ENCODE measurements around the gene SRSF5. TPM values are rescaled to one million over a fixed set of nuclear protein-coding genes. Genes with fewer than 3 reads are reported as not detected.

The SRSF5 gene
- total RNA-seq, 1 experiment from 2014 or later = 81.0 TPM

DNA sequence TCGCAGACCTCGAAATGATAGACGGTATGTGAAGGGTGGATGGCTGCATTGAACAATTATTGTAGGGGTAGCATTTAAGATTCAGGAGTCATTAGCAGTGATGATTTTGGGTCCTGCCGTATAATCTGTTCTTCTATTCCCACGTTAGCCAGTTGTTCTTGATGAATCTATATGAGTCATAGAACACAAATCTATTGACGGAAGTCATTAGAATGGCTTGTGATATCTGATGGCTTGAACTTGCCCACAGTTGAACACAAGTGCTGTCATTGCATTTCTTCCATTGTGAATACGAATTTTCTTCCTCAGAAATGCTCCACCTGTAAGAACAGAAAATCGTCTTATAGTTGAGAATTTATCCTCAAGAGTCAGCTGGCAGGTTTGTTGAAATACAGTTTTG is 1.9 kb downstream of the SRSF5 start:
- in situ Hi-C loops (cut with HindIII; ENCODE audit: low sequenced_read_pairs) = no loop called here

DNA sequence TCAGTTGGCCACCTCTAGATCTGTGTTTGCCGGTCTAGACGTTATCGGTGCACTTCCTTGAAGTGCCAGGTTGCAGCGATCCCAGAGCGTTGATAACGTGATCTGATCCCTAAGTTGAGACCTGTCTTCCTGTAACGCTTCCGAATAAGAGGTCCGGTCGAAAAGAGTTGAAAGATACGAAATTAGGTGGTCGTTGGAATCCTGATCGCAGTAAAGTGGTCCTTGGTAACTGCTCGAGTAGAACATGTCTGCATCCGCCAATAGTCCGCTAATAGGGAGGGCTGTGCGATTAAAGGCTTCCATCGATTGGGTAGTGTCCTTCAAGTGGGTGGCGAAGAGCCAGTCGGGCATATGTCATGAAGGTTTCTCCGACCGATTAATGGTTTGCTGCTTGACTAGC is 2.7 kb downstream of the SRSF5 start:
- no peak for DNase-seq (ENCODE audit: low spot score)
- in situ Hi-C loops (cut with HindIII; ENCODE audit: low sequenced_read_pairs) = no loop called here

More for the DNA sequence above, 1.9 kb downstream of the SRSF5 start:
- DNase-seq (ENCODE audit: low spot score) = no peak

DNA sequence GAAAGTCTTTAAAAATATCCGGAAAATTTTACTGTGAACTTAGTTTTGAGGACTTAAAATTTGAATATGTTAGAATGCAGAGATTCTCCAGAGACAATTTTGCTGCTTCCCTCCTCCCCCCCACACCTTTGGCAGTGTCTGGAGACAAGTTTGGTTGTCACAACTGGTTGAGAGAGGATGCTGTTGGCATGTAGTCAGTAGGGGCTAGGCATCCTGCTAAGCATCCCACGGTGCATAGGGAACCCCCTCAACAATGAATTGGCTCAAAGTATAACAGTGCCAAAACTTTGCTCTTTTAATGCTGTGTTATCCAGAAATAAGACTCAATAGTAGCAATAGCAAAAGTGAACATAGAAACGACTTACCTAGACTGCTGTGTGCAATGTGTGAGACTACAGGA is 3.6 kb downstream of the SRSF5 start:
- DNase-seq (ENCODE audit: low spot score) = no peak
- in situ Hi-C loops (cut with HindIII; ENCODE audit: low sequenced_read_pairs) = no loop called here

DNA sequence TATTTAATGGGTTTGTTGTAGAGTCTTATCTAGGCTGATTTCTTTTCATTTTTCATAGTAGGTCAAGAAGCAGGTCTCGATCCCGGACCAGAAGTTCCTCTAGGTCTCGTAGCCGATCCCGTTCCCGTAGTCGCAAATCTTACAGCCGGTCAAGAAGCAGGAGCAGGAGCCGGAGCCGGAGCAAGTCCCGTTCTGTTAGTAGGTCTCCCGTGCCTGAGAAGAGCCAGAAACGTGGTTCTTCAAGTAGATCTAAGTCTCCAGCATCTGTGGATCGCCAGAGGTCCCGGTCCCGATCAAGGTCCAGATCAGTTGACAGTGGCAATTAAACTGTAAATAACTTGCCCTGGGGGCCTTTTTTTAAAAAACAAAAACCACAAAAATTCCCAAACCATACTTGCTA is 4.2 kb downstream of the SRSF5 start:
- in situ Hi-C loops (cut with HindIII; ENCODE audit: low sequenced_read_pairs) = no loop called here
- no peak for DNase-seq (ENCODE audit: low spot score)

DNA sequence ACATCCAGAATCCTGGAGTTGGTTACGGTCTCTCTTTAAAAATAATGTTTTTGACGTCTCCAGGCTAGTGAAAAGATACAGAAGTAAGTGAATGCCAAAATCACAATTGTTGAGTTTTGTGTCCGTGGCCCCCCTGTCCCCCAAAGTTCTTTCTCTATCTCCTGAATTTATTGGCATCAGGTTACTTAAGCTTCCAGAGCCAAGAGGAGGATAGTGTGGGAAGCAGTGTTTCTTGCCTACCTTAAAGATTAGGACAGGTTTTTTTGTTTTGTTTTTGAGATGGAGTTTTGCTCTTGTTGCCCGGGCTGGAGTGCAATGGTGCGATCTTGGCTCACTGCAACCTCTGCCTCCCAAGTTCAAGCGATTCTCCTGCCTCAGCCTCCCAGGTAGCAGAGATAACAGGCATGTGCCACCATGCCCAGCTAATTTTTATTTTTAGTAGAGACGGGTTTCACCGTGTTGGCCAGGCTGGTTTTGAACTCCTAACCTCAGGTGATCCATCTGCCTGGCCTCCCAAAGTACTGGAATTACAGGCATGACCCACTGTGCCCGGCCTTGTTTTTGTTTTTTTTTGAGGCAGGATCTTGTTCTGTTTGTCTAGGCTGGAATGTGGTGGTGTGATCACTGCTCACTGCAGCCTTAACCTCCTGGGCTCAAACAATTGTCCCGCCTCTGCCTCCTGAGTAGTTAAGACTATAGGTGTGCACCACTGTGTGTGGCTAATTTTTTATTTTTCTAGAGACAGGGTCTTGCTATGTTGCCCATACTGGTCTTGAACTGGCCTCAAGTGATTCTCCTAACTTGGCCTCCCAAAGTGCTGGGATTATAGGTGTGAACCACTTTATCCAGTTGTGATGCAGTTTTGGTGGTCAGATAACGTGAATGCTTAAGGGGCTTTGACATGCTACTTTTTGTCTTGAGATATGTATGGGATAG is 5.4 kb downstream of the SRSF5 start:
- DNase-seq (ENCODE audit: low spot score) = no peak
- in situ Hi-C loops (cut with HindIII; ENCODE audit: low sequenced_read_pairs) = no loop called here

DNA sequence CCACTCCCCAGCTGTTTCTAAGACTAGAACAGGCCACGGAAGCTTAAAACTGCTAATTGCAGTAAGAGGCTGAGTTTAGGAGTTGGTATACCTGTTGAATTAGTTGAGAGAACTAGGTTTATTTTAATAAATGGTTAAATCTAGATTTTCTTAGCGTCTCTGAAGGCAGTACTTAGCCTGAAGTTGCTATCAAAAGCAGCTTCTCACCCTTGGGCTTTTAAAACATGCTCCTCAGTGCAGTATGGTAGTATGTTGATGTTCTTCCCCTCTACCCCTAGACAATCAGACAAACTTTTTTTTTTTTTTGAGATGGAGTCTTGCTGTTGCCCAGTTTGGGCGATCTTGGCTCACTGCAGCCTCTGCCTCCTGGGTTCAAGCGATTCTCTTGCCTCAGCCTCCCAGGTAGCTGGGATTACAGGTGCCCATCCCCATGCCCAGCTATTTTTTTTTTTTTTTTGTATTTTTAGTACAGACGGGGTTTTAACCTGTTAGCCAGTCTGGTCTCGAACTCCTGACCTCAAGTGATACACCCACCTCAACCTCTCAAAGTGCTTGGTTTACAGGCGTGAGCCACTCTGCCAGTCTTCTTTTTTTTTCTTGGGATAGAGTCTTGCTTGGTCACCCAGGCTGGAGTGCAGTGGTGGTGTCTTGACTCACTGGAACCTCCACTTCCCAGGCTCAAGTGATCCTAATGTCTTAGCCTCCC is 6.8 kb downstream of the SRSF5 start:
- DNase-seq (ENCODE audit: low spot score) = no peak
- in situ Hi-C loops (cut with HindIII; ENCODE audit: low sequenced_read_pairs) = no loop called here

DNA sequence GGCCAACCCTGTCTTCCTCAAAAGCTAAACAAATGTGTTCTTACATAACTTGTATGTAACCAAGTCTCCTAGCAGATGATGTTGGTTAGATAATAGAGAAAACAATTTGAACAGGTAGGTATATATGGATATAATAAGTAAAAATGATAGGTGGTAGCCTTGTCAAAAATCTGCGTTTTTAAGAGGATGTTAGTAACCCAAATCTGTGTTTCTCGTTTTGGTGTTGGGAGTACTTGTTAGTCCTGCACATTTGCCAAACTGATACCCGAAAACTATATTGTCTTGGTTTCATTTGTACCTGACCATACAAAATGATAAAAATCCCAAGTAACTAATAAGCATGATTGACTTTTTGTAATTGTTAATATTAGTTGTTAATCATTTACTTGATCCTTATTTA is 8.1 kb downstream of the SRSF5 start:
- in situ Hi-C loops (cut with HindIII; ENCODE audit: low sequenced_read_pairs) = no loop called here
- DNase-seq (ENCODE audit: low spot score) = no peak

DNA sequence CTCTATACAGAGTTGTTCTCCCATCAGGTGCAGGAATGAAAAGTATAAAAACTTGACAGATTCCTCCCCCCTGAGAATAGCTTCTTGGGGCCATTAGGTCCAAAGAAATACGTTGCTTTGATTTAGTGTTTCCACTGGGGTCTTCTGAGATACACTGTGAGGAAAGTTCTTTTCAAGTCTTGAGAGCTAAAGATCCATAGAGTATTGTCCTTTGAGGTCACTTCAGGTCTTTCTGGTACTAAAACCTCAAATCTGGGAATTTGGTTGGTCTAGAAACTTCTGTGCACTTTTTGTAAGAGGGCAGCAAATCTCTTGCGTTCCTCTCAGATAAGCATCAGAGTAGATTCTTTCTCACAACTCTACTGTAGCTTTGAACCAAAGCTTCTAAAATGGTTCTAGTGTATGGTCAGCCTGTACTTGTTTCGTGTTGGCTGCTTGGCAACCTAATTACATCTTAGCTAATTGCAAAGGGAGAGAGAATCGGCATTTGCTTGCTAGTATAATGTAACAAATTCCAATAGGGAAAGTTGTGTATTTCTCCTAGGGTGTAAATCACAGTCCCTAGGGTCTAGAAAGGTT is 10.0 kb downstream of the SRSF5 start:
- DNase-seq (ENCODE audit: low spot score) = no peak
- in situ Hi-C loops (cut with HindIII; ENCODE audit: low sequenced_read_pairs) = no loop called here

DNA sequence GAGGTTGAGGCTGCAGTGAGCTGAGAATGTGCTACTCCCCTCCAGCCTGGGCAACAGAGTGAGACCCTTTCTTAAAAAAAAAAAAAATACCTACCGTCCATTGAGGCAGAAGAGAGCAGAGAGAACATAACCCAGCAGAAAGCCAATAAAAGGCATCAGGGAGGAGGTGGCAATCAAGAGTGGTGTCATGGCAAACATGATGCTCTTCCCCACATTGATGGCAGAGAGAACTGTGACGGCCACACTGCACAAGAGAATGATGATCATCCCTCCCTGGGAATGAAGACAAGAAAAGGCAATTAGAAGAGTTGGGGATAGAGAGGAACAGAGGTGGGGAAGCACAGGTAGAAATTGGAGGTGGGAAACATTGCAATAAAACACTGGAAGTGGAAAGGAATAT is 12.1 kb downstream of the SRSF5 start:
- in situ Hi-C loops (cut with HindIII; ENCODE audit: low sequenced_read_pairs) = no loop called here

DNA sequence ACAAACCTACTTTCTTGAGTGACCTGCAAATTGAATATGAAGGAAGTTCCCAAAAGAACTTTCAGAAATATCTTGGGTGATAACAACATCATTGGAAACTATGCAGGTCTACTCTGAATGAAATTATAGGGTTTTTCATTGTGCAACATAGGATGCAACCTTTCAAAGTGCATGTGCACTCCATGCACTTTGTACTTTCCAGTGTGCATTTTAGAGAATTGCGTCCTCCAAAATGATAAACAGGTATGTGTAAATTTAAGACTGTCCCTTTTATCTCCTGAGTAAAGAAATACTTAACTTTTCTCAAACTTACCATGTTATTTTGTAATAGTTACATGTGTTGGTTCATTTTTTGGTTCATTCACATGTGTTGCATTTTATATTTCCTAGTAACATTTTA is 13.2 kb downstream of the SRSF5 start:
- in situ Hi-C loops (cut with HindIII; ENCODE audit: low sequenced_read_pairs) = no loop called here
- DNase-seq (ENCODE audit: low spot score) = no peak

More for the DNA sequence above, 12.1 kb downstream of the SRSF5 start:
- no peak for DNase-seq (ENCODE audit: low spot score)

DNA sequence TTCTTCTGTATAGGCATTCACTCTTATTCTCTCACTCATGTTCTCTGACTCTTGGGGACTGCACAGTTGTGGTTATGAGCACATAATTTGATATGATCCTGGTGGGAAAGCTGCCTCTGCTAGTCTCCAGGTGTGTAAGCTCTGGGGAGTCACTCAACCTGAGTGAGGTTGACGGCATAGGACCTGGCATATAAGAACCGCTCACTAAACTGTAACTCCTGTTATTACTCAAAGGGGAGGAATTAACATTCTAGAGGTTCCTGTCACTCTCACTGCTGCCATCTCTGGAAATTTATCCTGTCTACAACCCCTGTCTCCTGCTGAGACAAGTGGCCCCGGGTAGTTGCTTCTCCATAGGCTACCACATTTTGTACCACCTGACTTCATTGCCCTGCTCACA is 14.0 kb downstream of the SRSF5 start:
- in situ Hi-C loops (cut with HindIII; ENCODE audit: low sequenced_read_pairs) = no loop called here

DNA sequence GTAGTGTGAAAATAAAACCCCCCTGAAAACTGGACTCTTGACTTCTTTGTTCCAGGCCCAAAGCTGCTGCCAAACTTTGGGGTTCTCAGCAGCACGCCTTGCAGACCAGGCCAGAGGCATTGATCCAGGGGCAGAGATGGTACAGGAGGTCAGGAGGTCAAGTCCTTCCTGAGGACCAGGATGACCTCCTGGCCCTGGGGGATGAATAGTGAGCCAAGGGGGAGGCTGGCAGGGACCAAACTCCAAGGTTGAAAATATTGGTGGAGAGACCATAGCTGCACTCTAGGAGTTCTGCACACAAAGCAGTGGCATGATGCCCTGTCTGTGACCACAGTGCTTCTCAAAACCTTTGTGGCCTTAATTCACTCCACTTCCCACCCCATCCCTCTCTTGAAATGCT is 18.0 kb downstream of the SRSF5 start:
- in situ Hi-C loops (cut with HindIII; ENCODE audit: low sequenced_read_pairs) = no loop called here
- no peak for DNase-seq (ENCODE audit: low spot score)

More for the DNA sequence above, 14.0 kb downstream of the SRSF5 start:
- DNase-seq (ENCODE audit: low spot score) = no peak

DNA sequence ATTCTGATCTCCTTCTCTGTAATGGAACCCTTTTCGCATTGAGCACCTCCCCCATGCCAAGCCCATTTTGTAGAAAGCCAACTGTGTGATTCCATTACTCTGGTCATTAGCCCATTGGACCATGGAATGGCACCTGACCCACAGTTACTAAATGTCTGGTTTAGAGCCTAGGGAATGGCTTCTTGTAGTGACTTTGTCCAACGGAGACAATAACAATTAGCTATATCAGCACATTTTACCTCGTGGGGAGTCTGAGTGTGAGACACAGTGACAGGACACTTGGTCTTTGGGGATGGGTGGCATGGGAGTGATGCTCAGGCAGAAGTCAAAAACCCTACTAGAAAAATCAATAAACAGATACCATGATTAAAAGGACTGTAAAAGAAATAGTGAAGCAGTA is 19.7 kb downstream of the SRSF5 start:
- no peak for DNase-seq (ENCODE audit: low spot score)
- in situ Hi-C loops (cut with HindIII; ENCODE audit: low sequenced_read_pairs) = no loop called here

DNA sequence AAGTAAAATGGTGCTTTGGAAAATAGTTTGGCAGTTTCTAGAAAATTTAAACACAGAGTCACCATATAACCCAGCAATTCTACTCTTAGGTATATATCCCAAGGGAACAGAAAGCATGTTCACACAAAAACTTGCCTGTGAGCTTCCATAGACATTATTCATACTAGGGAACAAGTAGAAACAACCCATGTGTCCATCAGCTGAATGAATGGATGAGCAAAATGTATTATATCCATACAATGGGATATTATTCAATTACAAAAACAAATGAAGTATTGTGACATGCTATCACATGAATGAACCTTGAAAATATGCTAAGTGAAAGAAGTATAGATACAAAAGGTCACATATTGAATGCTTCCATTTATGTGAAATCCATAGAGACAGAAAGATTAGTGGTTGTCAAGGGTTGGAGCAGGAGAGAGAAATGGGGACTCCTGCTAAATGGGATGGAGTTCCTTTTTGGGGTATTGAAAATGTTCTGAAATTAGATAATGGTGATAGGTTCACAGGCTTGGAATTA is 22.2 kb downstream of the SRSF5 start:
- no peak for DNase-seq (ENCODE audit: low spot score)
- in situ Hi-C loops (cut with HindIII; ENCODE audit: low sequenced_read_pairs) = no loop called here

DNA sequence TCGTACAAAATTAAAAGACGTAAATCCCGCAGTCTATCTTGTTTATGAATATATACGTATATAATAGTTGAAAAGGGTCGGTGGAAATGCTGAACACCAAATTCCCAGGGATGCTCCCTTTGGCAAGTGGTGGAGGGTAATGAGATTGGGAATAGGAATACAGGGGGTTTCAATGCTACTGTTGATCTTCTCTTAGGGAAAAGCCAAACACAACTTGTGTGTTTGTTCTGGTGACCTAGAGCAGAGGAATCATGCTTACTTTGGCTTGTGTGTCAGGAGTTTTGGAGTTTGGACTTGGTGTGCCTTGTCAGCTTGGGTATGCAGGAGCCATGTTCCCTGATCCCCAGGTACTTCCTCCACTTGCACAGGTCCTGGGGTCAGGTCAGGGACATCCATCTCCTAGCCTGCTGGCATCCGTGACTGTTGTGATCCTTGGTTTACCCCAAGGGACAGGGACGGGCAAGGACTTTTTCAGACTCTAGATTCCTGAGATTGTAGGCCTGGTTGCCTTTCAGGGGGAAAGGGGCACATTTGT is 26.0 kb downstream of the SRSF5 start:
- no peak for DNase-seq (ENCODE audit: low spot score)
- in situ Hi-C loops (cut with HindIII; ENCODE audit: low sequenced_read_pairs) = no loop called here

DNA sequence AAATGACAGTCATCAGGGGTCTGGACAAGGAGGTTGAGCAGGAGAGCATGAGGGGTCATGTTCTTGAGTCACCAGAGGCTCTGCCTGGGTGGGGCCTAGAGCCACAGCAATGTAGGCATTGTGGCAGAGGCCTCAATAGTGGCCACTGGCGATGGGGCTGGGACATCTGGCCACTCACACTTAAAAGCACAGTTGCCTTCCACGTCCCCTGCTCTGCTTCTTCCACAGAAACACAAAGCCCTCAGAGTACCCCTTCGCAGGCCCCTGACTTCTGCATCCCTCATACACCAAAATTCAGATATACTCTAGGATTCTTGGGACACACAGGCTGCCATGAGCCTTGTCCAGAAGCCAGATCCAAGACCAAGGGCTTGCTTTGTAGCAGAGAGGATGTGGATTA is 27.8 kb downstream of the SRSF5 start:
- no peak for DNase-seq (ENCODE audit: low spot score)
- in situ Hi-C loops (cut with HindIII; ENCODE audit: low sequenced_read_pairs) = no loop called here

DNA sequence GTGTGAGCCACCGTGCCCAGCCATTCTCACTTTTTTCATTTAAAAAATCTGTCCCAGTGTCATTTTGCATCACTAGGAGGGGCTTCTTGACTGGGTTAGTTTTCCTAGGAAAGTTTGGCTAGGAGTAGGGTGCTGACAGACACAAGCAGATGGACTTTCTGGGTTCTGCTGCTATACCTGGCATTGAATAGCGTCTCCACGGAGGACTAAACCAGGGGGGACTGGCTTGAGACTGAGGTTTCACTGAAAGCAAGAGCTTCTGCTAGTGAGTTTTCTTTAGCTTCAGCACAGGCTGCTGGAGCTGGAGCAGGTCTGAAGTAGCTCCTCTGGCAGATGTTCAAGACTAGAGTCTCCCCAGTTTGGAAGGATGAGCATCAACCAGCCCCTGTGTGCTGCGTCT is 28.7 kb downstream of the SRSF5 start:
- no peak for DNase-seq (ENCODE audit: low spot score)
- in situ Hi-C loops (cut with HindIII; ENCODE audit: low sequenced_read_pairs) = no loop called here

DNA sequence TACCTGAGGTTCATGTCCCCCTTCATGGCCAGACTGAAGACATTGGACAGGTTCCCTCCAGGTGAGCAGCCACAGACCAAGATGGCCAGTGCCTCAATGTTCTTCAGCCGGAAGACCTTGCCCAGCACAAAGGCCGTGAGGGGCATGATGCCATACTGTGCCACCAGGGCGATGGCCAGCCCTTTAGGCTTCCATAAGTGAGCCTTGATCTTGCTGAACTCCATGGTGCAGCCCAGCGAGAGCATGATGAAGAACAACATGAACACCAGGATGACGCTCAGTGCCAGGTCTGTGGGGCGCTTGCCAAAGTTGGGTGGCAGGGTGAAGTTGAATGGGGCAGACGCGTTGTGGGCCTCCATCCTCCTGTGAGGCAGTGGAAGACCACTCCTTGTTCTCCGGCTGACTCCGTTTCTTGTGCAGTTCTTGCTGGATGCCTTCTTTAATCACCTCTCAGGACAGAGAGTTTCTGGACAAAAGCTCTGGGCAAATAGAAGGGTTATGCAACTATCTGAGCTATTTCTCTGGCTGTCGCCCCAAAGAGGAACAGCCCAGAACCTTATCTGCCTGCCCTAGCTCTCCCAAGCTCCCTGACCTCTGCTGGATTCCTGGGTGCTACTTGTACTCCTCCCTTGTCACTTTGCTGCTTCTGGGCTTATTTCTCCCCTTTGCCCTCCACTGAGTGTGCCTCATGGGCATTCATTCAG is 30.0 kb downstream of the SRSF5 start, which contains the start of gene SLC10A1:
TSS of gene SLC10A1 (minus strand) at position 445 of the 704 bp plus-strand sequence. CDS start at position 359, 86 bp downstream.
- DNase-seq (ENCODE audit: low spot score) = no peak
- in situ Hi-C loops (cut with HindIII; ENCODE audit: low sequenced_read_pairs) = no loop called here

Measured in G401 (cell line).